SHP77 treated with DMSO at 0.1 percent for 48 hours (cell line): Measurements from ENCODE around the gene RAB30.
A peak's percentile ranks its signal among the peaks of the same experiment; 100 is the strongest.
"Not testable (repeated sequence)": the region's sequence is repeated elsewhere in the genome, so short reads cannot be mapped to it uniquely, and the experiment has no call there.

Experiments used
- DNase-seq: peaks from one replicate; lab custom pipeline; 2025; lab: John Stamatoyannopoulos, UW

RAB30 gene

GRCh38 chr11:82943430-82943829 lies 128.3 kb downstream of the RAB30 start:
- not testable (repeated sequence) for DNase-seq

- no peak for DNase-seq
Measured at GRCh38 chr11:82942376-82942775, 129.3 kb downstream of the RAB30 start.

- DNase-seq: no peak
Measured at GRCh38 chr11:82939456-82939855, 132.2 kb downstream of the RAB30 start.

GRCh38 chr11:82937554-82937953 lies 134.1 kb downstream of the RAB30 start:
- DNase-seq: no peak

- DNase-seq: no peak
Measured at GRCh38 chr11:82936261-82936660, 135.4 kb downstream of the RAB30 start.

GRCh38 chr11:82932564-82932963 lies 139.1 kb downstream of the RAB30 start:
- DNase-seq: no peak

GRCh38 chr11:82930734-82931133 lies 141.0 kb downstream of the RAB30 start:
- DNase-seq: no peak

- no peak for DNase-seq
Measured at GRCh38 chr11:82930229-82930628, 141.5 kb downstream of the RAB30 start.

GRCh38 chr11:82929121-82929520 lies 142.6 kb downstream of the RAB30 start:
- DNase-seq: no peak

GRCh38 chr11:82927264-82927880 lies 144.3 kb downstream of the RAB30 start:
- DNase-seq: peak; percentile 59

- no peak for DNase-seq
Measured at GRCh38 chr11:82924522-82925224, 147.0 kb downstream of the RAB30 start.
